CD4-positive, alpha-beta T cell treated with Interleukin-6 at 100 ng/mL for 8 hours (primary cell): ENCODE results near the gene EXOSC7.

Source experiments
- DNase-seq: peaks from one replicate; pipeline ENCODE4 v3.0.0-alpha.2; 2020; ENCODE audit warnings: mixed read lengths, low spot score

Gene EXOSC7

GRCh38 chr3:45055411-45056143 is 79.5 kb downstream of the EXOSC7 start:
- DNase-seq, result no peak

GRCh38 chr3:45056608-45057301 is 80.7 kb downstream of the EXOSC7 start:
- DNase-seq, result no peak

- DNase-seq, result no peak
These were observed 81.5 kb downstream of the EXOSC7 start for GRCh38 chr3:45057557-45057956.

- DNase-seq, result no peak
These were observed 83.1 kb downstream of the EXOSC7 start for GRCh38 chr3:45059132-45059531.

GRCh38 chr3:45060165-45060892 is 84.3 kb downstream of the EXOSC7 start:
- DNase-seq, result no peak
